HL-60 (cell line): ENCODE measurements around the gene FOSB.
A peak's percentile ranks its signal among the peaks of the same experiment; 100 is the strongest.

ENCODE experiments used
- DNase-seq, 2 experiments: peaks; one replicate each; pipeline ENCODE4 v3.0.0-alpha.2; 2010 to 2020; ENCODE audit warnings: low read depth in 1 of 2, low spot score in 1 of 2
- H3K27ac ChIP-seq: fragments of 250-450 bp; sonication (Bioruptor Pico); replicated peaks from 2 replicates; pipeline ENCODE4 v1.5.1; 2020; ENCODE audit warnings: mild to moderate bottlenecking, moderate library complexity
- H3K27me3 ChIP-seq: fragments of 250-450 bp; sonication (Bioruptor Pico); 2 replicates; pipeline ENCODE4 v1.5.1; 2021; ENCODE audit warnings: mild to moderate bottlenecking, moderate library complexity; ENCODE audit not compliant: insufficient read depth, poor library complexity, severe bottlenecking
- H3K4me3 ChIP-seq: replicated peaks from 2 replicates; pipeline ENCODE4 v1.5.1; 2011; ENCODE audit warnings: mild to moderate bottlenecking, control low read depth, low read length; ENCODE audit not compliant: insufficient read depth
- GABPA ChIP-seq: IDR thresholded peaks from 2 replicates; pipeline ENCODE4 v1.6.1; 2012; ENCODE audit warnings: low read depth
- POLR2AphosphoS5 ChIP-seq: IDR thresholded peaks from 2 replicates; pipeline ENCODE4 v1.6.1; 2012; ENCODE audit warnings: low read depth
- SPI1 ChIP-seq: IDR thresholded peaks from 2 replicates; pipeline ENCODE4 v1.6.1; 2012; ENCODE audit warnings: low read depth, mild to moderate bottlenecking, borderline replicate concordance
- TF ChIP-seq, protein P1 (sequence below): IDR thresholded peaks from one replicate; pipeline ENCODE4 v1.5.1; 2011; ENCODE audit warnings: low read length, control low read depth, inconsistent platforms; ENCODE audit not compliant: insufficient read depth
- TF ChIP-seq, protein P2 (sequence below): IDR thresholded peaks from 2 replicates; pipeline ENCODE4 v1.6.1; 2012; ENCODE audit warnings: low read depth; ENCODE audit not compliant: insufficient replicate concordance

The FOSB gene

DNA sequence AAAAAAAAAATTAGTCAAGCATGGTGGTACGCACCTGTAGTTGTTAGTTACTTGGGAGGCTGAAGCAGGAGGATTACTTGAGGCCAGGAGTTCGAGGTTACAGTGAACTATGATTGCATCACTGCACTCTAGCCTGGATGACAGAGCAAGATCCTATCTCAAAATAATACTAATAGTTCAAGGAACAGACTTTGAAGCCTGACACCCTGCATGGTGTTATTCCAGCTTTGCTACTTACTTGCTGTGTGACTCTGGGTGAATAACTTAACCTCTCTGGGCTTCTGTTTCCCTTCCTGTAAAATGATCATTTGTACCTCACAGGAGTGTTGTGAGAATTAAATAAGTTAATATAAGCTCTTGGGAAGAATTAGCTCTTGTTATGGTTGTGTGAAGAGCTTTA is 3.5 kb upstream of the FOSB start:
- Histone ChIP-seq H3K4me3 (no peak overlapping the region), H3K27me3 (no peaks in the 10 kb centered on the region), H3K27ac (no peak overlapping the region)
- TF ChIP-seq, protein P1, sequence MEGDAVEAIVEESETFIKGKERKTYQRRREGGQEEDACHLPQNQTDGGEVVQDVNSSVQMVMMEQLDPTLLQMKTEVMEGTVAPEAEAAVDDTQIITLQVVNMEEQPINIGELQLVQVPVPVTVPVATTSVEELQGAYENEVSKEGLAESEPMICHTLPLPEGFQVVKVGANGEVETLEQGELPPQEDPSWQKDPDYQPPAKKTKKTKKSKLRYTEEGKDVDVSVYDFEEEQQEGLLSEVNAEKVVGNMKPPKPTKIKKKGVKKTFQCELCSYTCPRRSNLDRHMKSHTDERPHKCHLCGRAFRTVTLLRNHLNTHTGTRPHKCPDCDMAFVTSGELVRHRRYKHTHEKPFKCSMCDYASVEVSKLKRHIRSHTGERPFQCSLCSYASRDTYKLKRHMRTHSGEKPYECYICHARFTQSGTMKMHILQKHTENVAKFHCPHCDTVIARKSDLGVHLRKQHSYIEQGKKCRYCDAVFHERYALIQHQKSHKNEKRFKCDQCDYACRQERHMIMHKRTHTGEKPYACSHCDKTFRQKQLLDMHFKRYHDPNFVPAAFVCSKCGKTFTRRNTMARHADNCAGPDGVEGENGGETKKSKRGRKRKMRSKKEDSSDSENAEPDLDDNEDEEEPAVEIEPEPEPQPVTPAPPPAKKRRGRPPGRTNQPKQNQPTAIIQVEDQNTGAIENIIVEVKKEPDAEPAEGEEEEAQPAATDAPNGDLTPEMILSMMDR = no peak
- no peak for TF ChIP-seq GABPA
- no peak for TF ChIP-seq POLR2AphosphoS5
- TF ChIP-seq, protein P2, sequence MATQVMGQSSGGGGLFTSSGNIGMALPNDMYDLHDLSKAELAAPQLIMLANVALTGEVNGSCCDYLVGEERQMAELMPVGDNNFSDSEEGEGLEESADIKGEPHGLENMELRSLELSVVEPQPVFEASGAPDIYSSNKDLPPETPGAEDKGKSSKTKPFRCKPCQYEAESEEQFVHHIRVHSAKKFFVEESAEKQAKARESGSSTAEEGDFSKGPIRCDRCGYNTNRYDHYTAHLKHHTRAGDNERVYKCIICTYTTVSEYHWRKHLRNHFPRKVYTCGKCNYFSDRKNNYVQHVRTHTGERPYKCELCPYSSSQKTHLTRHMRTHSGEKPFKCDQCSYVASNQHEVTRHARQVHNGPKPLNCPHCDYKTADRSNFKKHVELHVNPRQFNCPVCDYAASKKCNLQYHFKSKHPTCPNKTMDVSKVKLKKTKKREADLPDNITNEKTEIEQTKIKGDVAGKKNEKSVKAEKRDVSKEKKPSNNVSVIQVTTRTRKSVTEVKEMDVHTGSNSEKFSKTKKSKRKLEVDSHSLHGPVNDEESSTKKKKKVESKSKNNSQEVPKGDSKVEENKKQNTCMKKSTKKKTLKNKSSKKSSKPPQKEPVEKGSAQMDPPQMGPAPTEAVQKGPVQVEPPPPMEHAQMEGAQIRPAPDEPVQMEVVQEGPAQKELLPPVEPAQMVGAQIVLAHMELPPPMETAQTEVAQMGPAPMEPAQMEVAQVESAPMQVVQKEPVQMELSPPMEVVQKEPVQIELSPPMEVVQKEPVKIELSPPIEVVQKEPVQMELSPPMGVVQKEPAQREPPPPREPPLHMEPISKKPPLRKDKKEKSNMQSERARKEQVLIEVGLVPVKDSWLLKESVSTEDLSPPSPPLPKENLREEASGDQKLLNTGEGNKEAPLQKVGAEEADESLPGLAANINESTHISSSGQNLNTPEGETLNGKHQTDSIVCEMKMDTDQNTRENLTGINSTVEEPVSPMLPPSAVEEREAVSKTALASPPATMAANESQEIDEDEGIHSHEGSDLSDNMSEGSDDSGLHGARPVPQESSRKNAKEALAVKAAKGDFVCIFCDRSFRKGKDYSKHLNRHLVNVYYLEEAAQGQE = no peak
- no peak for TF ChIP-seq SPI1
- DNase-seq = no peak

DNA sequence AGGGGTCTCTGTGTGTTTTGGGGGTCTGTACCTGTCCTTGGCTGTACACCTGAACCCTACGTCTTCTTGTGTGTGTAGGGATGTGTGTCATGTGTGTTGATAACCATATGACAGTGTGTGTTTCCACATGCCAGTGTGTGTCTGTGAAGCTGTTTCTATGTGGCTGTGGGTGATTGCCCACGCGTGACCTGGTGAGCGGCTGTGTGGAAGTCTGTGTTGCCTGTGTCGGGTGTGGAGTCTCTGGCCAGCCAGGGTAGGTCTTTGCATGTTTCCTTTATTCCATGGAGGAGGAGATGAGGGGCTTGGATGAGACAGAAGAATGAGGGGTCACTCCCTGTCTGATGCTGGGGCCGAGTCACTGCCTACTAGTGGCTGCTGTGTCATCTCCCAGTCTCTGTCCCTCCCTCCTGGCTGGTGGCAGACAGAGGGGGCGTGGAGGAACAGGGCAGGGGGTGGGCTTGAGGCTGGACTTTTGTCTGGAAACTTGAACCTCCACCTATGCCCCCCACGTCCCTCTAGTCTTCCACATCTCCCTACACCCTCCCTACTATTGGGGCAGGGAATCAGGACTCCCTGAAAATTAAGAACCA is 2.8 kb upstream of the FOSB start:
- H3K27me3 ChIP-seq = no peaks in the 10 kb centered on the region
- no peak overlapping the region for H3K4me3 ChIP-seq
- H3K27ac ChIP-seq = no peak overlapping the region; the same call in 1 of the 2 replicates
- DNase-seq = no peak
- TF ChIP-seq, protein P1 = no peak
- TF ChIP-seq SPI1 = no peak
- TF ChIP-seq, protein P2 = no peak
- no peak for TF ChIP-seq POLR2AphosphoS5
- no peak for TF ChIP-seq GABPA

DNA sequence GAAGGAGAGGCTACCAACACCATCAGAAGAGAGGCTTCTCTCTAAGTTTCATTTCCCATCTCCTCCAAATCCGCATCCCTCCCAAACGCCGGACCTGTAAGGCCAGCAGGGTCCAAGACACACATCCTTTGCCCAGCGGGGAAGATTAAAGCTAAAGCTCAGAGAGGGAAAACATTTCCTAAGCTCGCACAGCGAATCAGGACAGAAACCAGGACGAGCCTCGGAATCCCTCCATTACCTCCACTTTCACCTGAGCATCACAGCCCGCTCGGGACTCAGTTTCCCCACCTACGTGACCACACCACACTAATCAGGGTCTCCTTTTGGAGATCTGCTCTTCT is 711 bp upstream of the FOSB start:
- DNase-seq = no peak
- TF ChIP-seq, protein P1 = no peak
- TF ChIP-seq GABPA = no peak
- TF ChIP-seq, protein P2 = no peak
- peak overlapping the region; percentile 52 for H3K4me3 ChIP-seq
- H3K27ac ChIP-seq = peak overlapping the region; percentile 97
- H3K27me3 ChIP-seq = no peaks in the 10 kb centered on the region
